SK-N-MC (cell line): ENCODE measurements around the gene MRPS18C.
"Not testable (repeated sequence)": the region's sequence is repeated elsewhere in the genome, so short reads cannot be mapped to it uniquely, and the experiment has no call there.

Experiments used
- EZH2 ChIP-seq: fragments of 200-600 bp; sonication (generic); IDR thresholded peaks from one replicate; pipeline ENCODE4 v1.6.1; 2017; ENCODE audit warnings: antibody characterized with exemption
- FOXP2 ChIP-seq: optimal IDR thresholded peaks from 2 replicates; pipeline ENCODE3; 2011; ENCODE audit warnings: mild to moderate bottlenecking, moderate library complexity; ENCODE audit not compliant: insufficient read depth; ENCODE audit errors: extremely low read length, control extremely low read depth
- POLR2AphosphoS5 ChIP-seq: IDR thresholded peaks from 2 replicates; pipeline ENCODE4 v1.6.1; 2012; ENCODE audit warnings: mild to moderate bottlenecking, low read depth, low read length, borderline replicate concordance

GRCh38 chr4:83509156-83509585 is 53.3 kb downstream of the MRPS18C start:
- not testable (repeated sequence) for TF ChIP-seq EZH2, POLR2AphosphoS5, FOXP2
